GM18520 (cell line): Measurements from ENCODE around the gene INPP5K.
"Not testable (repeated sequence)": the region's sequence is repeated elsewhere in the genome, so short reads cannot be mapped to it uniquely, and the experiment has no call there.

Experiments
- ATAC-seq: cut with Tn5 transposase; IDR thresholded peaks from one replicate; pipeline ENCODE4 v1.9.1; 2021; ENCODE audit not compliant: unreplicated experiment

Gene INPP5K

GRCh38 chr17:1467898-1468492 is 48.4 kb downstream of the INPP5K start:
- ATAC-seq: no peak

DNA sequence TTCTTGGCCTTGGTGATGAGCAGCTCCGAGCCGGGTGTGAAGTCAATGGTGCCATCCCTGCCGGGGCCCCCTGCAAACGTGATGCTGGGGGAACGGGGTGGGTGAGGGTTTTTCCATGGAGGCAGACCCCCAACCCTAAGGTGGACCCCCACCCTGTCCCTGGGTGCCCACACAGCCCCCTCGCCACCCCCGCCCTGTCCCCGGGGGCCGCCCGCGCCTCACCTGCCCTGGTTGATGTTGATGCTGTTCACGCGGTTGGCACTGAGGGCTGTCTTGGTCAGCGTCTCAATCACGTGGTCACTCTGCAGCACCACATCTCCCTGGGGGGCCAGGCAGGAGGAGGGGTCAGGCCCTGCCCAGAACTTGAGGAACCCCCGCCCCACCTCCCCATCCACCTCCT is 49.2 kb downstream of the INPP5K start:
- ATAC-seq: no peak

DNA sequence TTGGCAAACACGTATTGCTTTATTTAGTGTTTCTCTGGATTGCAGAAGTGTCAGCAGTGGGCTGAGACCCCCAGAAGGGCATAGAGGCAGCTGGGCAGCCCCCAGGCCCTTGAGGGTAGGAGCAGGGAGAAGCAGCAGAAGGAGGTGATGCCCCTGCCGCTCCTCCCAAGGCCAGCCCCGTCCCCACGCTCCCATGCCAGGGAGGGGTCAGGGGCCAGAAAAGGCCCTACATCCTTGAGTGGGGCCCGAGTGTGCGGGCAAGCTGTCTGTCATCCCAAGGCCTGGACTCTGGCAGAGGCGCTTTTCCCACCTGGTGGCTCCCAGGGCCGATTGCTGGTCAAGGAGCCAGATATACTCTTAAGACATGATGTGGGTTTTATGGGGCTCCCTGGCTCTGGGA is 52.2 kb downstream of the INPP5K start:
- no peak for ATAC-seq

GRCh38 chr17:1462164-1463112 is 54.0 kb downstream of the INPP5K start:
- no peak for ATAC-seq

- no peak for ATAC-seq
Measured at GRCh38 chr17:1461198-1461944, 55.0 kb downstream of the INPP5K start.

DNA sequence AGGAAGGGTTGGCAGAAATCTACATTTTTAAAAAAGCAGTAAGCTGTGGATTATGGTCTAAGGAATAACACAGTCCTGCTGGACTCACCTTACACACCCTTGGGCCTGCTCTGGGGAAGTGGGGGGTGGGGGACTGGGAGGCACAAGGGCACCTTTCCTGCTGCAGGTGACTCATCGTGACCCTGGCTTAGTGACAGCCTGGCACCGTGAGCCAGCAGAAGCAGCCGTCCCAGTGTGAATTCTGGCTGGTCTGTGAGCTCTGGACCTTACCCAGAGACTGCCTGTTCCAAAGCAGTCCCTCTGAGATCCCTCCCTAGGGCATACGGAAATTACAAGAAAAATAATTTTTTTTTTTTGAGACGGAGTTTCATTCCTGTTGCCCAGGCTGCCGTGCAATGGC is 56.2 kb downstream of the INPP5K start:
- ATAC-seq: no peak

DNA sequence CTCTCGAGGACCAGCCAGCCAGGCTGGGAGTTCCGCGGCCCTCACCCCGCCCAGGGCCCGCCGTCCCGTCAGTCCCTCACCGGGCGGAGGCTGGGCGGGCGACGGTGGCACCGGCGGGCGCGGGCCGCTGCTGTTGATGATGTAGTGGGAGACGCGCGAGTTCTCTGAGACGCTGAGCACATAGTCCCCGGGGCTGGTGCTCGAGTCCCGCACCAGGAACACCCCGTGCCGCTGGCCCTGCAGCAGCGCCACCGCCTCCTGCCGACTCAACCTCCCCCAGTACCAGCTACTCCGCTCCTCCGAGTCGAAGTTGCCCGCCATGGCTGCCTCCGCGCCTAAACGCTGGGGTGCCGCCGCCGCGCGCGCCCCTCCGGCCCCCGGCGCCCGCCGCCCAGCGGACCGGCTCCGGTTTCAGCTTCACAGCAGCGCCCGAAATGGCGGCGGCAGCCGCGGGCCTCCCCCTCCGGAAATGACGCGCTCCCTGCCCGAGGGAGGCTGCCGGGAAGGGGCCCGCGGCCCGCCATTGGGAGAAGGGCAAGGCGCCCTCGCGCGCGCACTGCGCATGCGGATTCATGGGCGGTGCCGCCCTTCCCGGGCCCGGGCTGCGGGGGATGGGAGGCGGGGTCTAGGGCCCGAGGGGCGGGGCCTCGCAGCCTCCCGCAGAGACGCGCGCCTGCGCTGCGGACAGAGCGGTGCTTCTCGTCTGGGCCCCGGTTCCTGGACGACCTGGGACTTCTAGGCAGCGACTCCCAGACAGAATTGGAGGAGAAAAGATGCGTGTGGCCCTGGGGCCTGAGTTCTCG is 60.4 kb downstream of the INPP5K start, which contains the start of gene CRK:
CRK (minus strand) TSS at position 436 of the 803 bp plus-strand sequence; CDS start at position 321, 115 bp downstream.
- peak; percentile 91 for ATAC-seq

DNA sequence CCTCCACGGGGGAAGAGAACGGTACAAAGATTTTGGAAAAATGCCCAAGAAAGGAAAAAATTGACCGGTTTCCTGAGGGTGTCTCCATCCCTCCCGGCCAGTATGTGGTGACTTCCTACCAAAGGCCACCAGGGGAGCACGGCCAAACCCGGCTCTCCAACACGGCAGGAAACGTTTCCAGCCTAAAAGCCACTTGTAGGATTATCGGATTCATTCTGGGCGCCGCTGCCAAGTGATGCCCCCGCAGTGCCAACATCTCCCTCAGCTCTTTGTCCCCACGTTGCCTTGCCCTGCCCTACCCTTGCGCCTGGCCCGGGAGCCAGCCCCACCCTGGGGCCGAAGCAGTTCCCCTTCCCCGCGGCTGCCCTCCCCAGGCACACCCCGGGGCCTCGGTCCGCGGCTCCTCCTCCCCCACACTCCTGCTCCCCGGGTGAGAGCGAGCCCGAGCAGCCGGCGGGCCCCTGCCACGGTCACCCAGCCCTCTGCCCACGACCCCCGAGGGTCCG is 61.1 kb downstream of the INPP5K start:
- ATAC-seq: no peak

GRCh38 chr17:1454541-1454940 is 61.9 kb downstream of the INPP5K start:
- no peak for ATAC-seq

- not testable (repeated sequence) for ATAC-seq
Measured at GRCh38 chr17:1453694-1454093, 62.7 kb downstream of the INPP5K start.

DNA sequence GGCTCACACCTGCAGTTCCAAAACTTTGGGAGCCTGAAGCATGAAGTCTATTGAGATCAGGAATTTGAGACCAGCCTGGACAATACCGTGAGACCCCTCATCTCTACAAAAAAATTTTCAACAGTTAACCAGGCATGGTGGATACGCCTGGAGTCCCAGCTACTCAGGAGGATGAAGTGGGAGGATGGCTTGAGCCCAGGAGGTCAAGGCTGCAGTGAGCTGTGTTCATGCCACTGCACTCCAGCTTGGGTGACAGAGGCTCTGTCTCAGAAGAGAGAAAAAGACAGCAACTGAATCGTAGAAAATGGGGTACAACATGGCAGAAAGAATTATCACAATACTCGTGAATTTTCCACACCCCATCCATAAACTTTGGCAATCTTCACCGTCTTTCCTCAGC is 63.6 kb downstream of the INPP5K start:
- no peak for ATAC-seq

- not testable (repeated sequence) for ATAC-seq
Measured at GRCh38 chr17:1450261-1450660, 66.2 kb downstream of the INPP5K start.

- ATAC-seq: no peak
Measured at GRCh38 chr17:1449412-1449967, 66.9 kb downstream of the INPP5K start.

DNA sequence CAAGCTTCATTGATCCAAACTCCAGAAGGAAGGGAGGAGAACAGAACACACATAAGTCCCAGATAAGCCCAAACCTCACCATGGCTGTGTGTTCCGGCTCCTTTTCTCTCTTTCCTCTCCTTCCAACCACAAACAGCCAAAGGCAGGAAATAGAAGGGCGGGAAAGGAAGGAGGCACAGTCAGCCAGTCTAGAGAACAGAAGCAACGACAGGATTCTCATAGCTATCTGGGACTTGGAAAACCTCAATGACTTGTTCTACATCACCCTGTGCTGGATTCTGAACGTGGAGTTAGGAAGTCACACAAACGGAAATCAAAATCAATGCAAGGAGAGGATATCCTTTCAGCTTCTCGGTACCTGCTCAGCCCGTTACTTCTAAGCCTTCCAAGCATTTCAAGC is 69.4 kb downstream of the INPP5K start:
- ATAC-seq: no peak

GRCh38 chr17:1446201-1446600 is 70.2 kb downstream of the INPP5K start:
- ATAC-seq: no peak

- not testable (repeated sequence) for ATAC-seq
Measured at GRCh38 chr17:1445695-1446094, 70.7 kb downstream of the INPP5K start.
